IMR-90 (cell line): ENCODE results near the gene KAT6B. TPM values are rescaled to one million over a fixed set of nuclear protein-coding genes. Genes with fewer than 3 reads are reported as not detected.

ENCODE experiments used
- ATAC-seq: fragments of 200-7000 bp; cut with Tn5 transposase; 2 replicates; pipeline ENCODE4 v1.9.1; 2020; ENCODE audit warnings: low read depth, mild to moderate bottlenecking, moderate library complexity
- BruUV-seq: library from RNA; stranded (reverse); fragments of 400-500 nt; replicated peaks from 2 replicates; lab custom pipeline; 2021; lab: Mats Ljungman, UMichigan
- CTCF ChIA-PET: fragments of 300-600 bp; formaldehyde crosslinking; extraction: SDS; loops from one replicate; lab custom pipeline; 2021; ENCODE audit warnings: antibody characterized with exemption; lab: Yijun Ruan, JAX
- POLR2A ChIA-PET: fragments of 300-600 bp; sonication (Branson Sonifier 250); formaldehyde crosslinking; loops from one replicate; lab custom pipeline; 2022; ENCODE audit warnings: antibody characterized with exemption; ENCODE audit not compliant: unreplicated experiment; lab: Charles Lee
- DNase-seq: peaks from one replicate; pipeline ENCODE4 v3.0.0; 2013
- H2AFZ ChIP-seq: replicated peaks from 2 replicates; pipeline ENCODE3; 2013; ENCODE audit warnings: low read length, mild to moderate bottlenecking; ENCODE audit not compliant: poor library complexity
- H2AK5ac ChIP-seq: 2 replicates; pipeline ENCODE4 v1.6.1; 2013; ENCODE audit warnings: low read depth, low read length, inconsistent platforms
- H2AK9ac ChIP-seq: replicated peaks from 2 replicates; pipeline ENCODE3; 2013; ENCODE audit warnings: mild to moderate bottlenecking, low read depth, low read length, moderate library complexity; ENCODE audit not compliant: poor library complexity
- H2BK120ac ChIP-seq: 2 replicates; pipeline ENCODE4 v1.6.1; 2013; ENCODE audit warnings: low read depth, low read length, inconsistent platforms
- H2BK15ac ChIP-seq: 3 replicates; pipeline ENCODE4 v1.6.1; 2013; ENCODE audit warnings: low read depth, low read length, inconsistent platforms
- H2BK20ac ChIP-seq: 2 replicates; pipeline ENCODE4 v1.6.1; 2013; ENCODE audit warnings: low read depth, mild to moderate bottlenecking, inconsistent platforms, low read length, moderate library complexity
- H2BK5ac ChIP-seq: 2 replicates; pipeline ENCODE4 v1.6.1; 2013; ENCODE audit warnings: mild to moderate bottlenecking, low read depth, low read length, inconsistent platforms; ENCODE audit not compliant: poor library complexity, severe bottlenecking
- H3K14ac ChIP-seq: replicated peaks from 2 replicates; pipeline ENCODE4 v1.6.1; 2013; ENCODE audit warnings: low read depth, low read length, inconsistent platforms
- H3K18ac ChIP-seq: 2 replicates; pipeline ENCODE4 v1.6.1; 2013; ENCODE audit warnings: low read depth, low read length, control low read depth
- H3K23ac ChIP-seq: 2 replicates; pipeline ENCODE4 v1.6.1; 2013; ENCODE audit warnings: low read depth, low read length, inconsistent platforms
- H3K27ac ChIP-seq: 2 replicates; pipeline ENCODE4 v1.5.1; 2013; ENCODE audit warnings: mild to moderate bottlenecking, control low read depth, low read length; ENCODE audit not compliant: insufficient read depth
- H3K27me3 ChIP-seq: 2 replicates; pipeline ENCODE4 v1.6.1; 2013; ENCODE audit warnings: low read length; ENCODE audit not compliant: control insufficient read depth, insufficient read depth
- H3K36me3 ChIP-seq: 2 replicates; pipeline ENCODE4 v1.6.1; 2013; ENCODE audit warnings: low read length, mixed read lengths; ENCODE audit not compliant: control insufficient read depth, insufficient read depth
- H3K4ac ChIP-seq: 2 replicates; pipeline ENCODE4 v1.6.1; 2013; ENCODE audit warnings: low read depth, low read length, inconsistent platforms
- H3K4me1 ChIP-seq: 2 replicates; pipeline ENCODE4 v1.6.1; 2013; ENCODE audit warnings: low read length, mixed read lengths; ENCODE audit not compliant: control insufficient read depth, insufficient read depth
- H3K4me2 ChIP-seq: 2 replicates; pipeline ENCODE4 v1.6.1; 2013; ENCODE audit warnings: low read depth, mild to moderate bottlenecking, control low read depth, low read length, moderate library complexity
- H3K4me3 ChIP-seq: 2 replicates; pipeline ENCODE4 v1.5.1; 2013; ENCODE audit warnings: low read depth, mild to moderate bottlenecking, control low read depth, low read length, moderate library complexity; ENCODE audit not compliant: insufficient read depth
- H3K56ac ChIP-seq: 2 replicates; pipeline ENCODE4 v1.6.1; 2013; ENCODE audit warnings: low read length, inconsistent platforms; ENCODE audit not compliant: insufficient read depth; ENCODE audit errors: extremely low read depth
- H3K79me1 ChIP-seq, 2 experiments: 2 replicates each; pipeline ENCODE4 v1.6.1; 2013; ENCODE audit warnings: low read length in 2 of 2, inconsistent platforms in 1 of 2, low read depth in 1 of 2
- H3K9ac ChIP-seq: 2 replicates; pipeline ENCODE4 v1.6.1; 2013; ENCODE audit warnings: low read depth, low read length, control low read depth
- H3K9me1 ChIP-seq: 2 replicates; pipeline ENCODE4 v1.6.1; 2013; ENCODE audit warnings: low read length, inconsistent platforms; ENCODE audit not compliant: insufficient read depth
- H3K9me3 ChIP-seq: 2 replicates; pipeline ENCODE4 v1.6.1; 2013; ENCODE audit warnings: low read length; ENCODE audit not compliant: control insufficient read depth, insufficient read depth
- H4K20me1 ChIP-seq: 2 replicates; pipeline ENCODE4 v1.6.1; 2013; ENCODE audit warnings: low read length, inconsistent platforms; ENCODE audit not compliant: insufficient read depth
- H4K5ac ChIP-seq: 2 replicates; pipeline ENCODE4 v1.6.1; 2013; ENCODE audit warnings: mild to moderate bottlenecking, low read depth, low read length, control low read depth
- H4K8ac ChIP-seq, 2 experiments: 2 replicates each; pipeline ENCODE4 v1.6.1; 2013; ENCODE audit warnings: low read depth in 2 of 2, low read length in 2 of 2, control low read depth in 1 of 2, inconsistent platforms in 1 of 2
- H4K91ac ChIP-seq: 2 replicates; pipeline ENCODE4 v1.6.1; 2013; ENCODE audit warnings: low read depth, low read length, inconsistent platforms; ENCODE audit not compliant: insufficient read depth
- BHLHE40 ChIP-seq: fragments of 150-350 bp; IDR thresholded peaks from 2 replicates; pipeline ENCODE4 v1.6.1; 2016; ENCODE audit warnings: mild to moderate bottlenecking, low read depth, low read length
- CHD1 ChIP-seq: IDR thresholded peaks from 2 replicates; pipeline ENCODE4 v1.6.1; 2012; ENCODE audit warnings: low read depth, low read length, improper control_type of control experiment
- ELK1 ChIP-seq: fragments of 150-350 bp; IDR thresholded peaks from 2 replicates; pipeline ENCODE4 v1.6.1; 2016; ENCODE audit warnings: low read depth, mild to moderate bottlenecking, low read length, moderate library complexity, borderline replicate concordance
- FOS ChIP-seq: fragments of 150-350 bp; IDR thresholded peaks from 2 replicates; pipeline ENCODE4 v1.6.1; 2016; ENCODE audit warnings: low read depth, low read length
- MAZ ChIP-seq: IDR thresholded peaks from 2 replicates; pipeline ENCODE4 v1.6.1; 2012; ENCODE audit warnings: low read depth, mild to moderate bottlenecking, low read length, improper control_type of control experiment, moderate library complexity, borderline replicate concordance
- MXI1 ChIP-seq: IDR thresholded peaks from 2 replicates; pipeline ENCODE4 v1.6.1; 2012; ENCODE audit warnings: low read depth, mild to moderate bottlenecking, low read length, moderate library complexity, borderline replicate concordance
- RCOR1 ChIP-seq: IDR thresholded peaks from 2 replicates; pipeline ENCODE4 v1.6.1; 2012; ENCODE audit warnings: mild to moderate bottlenecking, low read length, improper control_type of control experiment; ENCODE audit not compliant: insufficient replicate concordance
- SMC3 ChIP-seq: fragments of 150-350 bp; IDR thresholded peaks from 2 replicates; pipeline ENCODE4 v1.6.1; 2016; ENCODE audit warnings: low read depth, mild to moderate bottlenecking, antibody characterized with exemption, low read length, moderate library complexity
- WGBS, 2 experiments: methylation state at CpG; one replicate each; pipeline versions ENCODE4 v1.1.5 to v1.1.7; 2013; ENCODE audit warnings: missing lambda C conversion rate in 2 of 2; ENCODE audit not compliant: insufficient read length in 1 of 2; ENCODE audit errors: extremely low coverage in 2 of 2; 5-methylcytosine and 5-hydroxymethylcytosine counted together
- dilution Hi-C: fragments of 300-500 bp; cut with HindIII; formaldehyde crosslinking; loops from one replicate; pipeline ENCODE4 v1.14.3; 2018; ENCODE audit warnings: low sequenced_read_pairs; ENCODE audit not compliant: unreplicated experiment
- in situ Hi-C: fragments of 300-500 bp; cut with MboI; formaldehyde crosslinking; loops from 3 replicates; pipeline ENCODE4 v1.14.3; 2019; ENCODE audit warnings: low sequenced_read_pairs, inconsistent platforms, mixed read lengths
- intact Hi-C: fragments of 100-400 bp; cut with micrococcal nuclease; formaldehyde crosslinking; loops from 2 replicates; pipeline ENCODE4 v1.10.0; 2022
- polyA plus RNA-seq, 3 experiments: library from polyadenylated mRNA; depleted of rRNA; stranded (reverse); fragments of >200 nt; gene quantifications; 2 replicates each; pipeline ENCODE4 v1.2.3, GENCODE V29; 2012; ENCODE audit warnings: low replicate concordance in 1 of 3
- total RNA-seq: library from RNA; depleted of rRNA; stranded (reverse); fragments of >200 nt; gene quantifications from 2 replicates; pipeline ENCODE4 v1.2.3, GENCODE V29; 2012
- TF ChIP-seq, protein P1 (sequence below): conservative IDR thresholded peaks from 2 replicates; pipeline ENCODE4 v1.5.1; 2012; ENCODE audit warnings: mild to moderate bottlenecking, low read depth, low read length, improper control_type of control experiment
- TF ChIP-seq, protein P2 (sequence below): fragments of 150-350 bp; IDR thresholded peaks from 2 replicates; pipeline ENCODE4 v1.6.1; 2017; ENCODE audit warnings: mild to moderate bottlenecking, antibody characterized with exemption, low read length, low read depth

KAT6B gene
- total and polyA plus RNA-seq, 2 of the 4 experiments (the other 2 are of a cell fraction), result 8.8 to 28.1 TPM

DNA sequence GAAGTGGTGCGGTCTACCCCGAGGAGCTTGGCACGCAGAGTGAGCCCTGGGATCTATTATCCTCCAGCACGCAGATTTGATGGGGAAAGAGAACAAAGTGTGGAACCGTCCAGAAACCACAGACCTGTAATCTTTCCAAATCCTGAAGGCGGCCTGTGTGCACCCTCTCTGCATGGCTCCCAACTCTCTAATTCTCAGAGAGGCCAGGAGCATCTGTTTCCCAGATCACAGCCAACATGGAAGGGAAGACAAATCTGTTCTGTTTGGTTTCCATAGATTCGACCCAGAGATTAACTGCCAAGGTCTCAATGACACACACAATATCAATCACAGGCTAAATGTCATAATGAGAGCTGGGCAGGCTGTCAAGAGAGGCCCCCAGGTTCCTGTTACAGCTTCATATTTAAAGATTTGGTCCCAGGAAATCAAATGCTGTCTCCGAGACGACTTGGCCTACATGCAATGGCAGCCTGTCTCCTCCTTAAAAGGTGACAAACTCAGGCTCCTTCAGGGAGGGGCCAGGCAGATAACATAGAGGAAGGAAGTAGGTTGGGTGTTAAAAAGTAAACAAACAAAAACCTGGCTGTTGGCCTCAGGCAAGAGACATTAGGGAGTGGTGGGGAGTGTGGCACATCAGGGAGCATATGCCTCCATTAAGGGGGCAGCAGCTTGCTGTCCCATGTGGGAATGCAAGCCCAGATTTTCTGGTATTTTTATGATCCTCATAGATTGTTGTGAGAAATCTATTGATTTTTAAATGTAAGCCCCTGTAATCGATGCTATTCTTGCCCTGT, 236.3 kb downstream of the KAT6B start:
- H3K14ac ChIP-seq, result no peak overlapping the region
- no peaks in the 10 kb centered on the region for H3K79me1 ChIP-seq
- no peaks in the 10 kb centered on the region for H3K36me3 ChIP-seq
- TF ChIP-seq BHLHE40 (no peak), ELK1 (no peak), SMC3 (no peak), RCOR1 (no peak), MAZ (no peak), CHD1 (no peak), MXI1 (no peak), FOS (no peak)
- TF ChIP-seq, protein P1, sequence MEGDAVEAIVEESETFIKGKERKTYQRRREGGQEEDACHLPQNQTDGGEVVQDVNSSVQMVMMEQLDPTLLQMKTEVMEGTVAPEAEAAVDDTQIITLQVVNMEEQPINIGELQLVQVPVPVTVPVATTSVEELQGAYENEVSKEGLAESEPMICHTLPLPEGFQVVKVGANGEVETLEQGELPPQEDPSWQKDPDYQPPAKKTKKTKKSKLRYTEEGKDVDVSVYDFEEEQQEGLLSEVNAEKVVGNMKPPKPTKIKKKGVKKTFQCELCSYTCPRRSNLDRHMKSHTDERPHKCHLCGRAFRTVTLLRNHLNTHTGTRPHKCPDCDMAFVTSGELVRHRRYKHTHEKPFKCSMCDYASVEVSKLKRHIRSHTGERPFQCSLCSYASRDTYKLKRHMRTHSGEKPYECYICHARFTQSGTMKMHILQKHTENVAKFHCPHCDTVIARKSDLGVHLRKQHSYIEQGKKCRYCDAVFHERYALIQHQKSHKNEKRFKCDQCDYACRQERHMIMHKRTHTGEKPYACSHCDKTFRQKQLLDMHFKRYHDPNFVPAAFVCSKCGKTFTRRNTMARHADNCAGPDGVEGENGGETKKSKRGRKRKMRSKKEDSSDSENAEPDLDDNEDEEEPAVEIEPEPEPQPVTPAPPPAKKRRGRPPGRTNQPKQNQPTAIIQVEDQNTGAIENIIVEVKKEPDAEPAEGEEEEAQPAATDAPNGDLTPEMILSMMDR, result no peak
- TF ChIP-seq, protein P2, sequence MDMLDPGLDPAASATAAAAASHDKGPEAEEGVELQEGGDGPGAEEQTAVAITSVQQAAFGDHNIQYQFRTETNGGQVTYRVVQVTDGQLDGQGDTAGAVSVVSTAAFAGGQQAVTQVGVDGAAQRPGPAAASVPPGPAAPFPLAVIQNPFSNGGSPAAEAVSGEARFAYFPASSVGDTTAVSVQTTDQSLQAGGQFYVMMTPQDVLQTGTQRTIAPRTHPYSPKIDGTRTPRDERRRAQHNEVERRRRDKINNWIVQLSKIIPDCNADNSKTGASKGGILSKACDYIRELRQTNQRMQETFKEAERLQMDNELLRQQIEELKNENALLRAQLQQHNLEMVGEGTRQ, result no peak
- no CpG with 5 or more reads among the region's 10 CpGs for WGBS, 2 experiments
- no peak overlapping the region for H3K56ac ChIP-seq
- no peaks in the 10 kb centered on the region for H4K20me1 ChIP-seq
- no peak overlapping the region for H2BK20ac ChIP-seq
- peak; percentile 11 for DNase-seq
- H2BK5ac ChIP-seq, result no peak overlapping the region
- no peak overlapping the region for H2BK120ac ChIP-seq
- no peak overlapping the region for H2AK9ac ChIP-seq
- H3K9me1 ChIP-seq, result no peaks in the 10 kb centered on the region; the same call in 1 of the 2 replicates
- no peak overlapping the region for H3K4ac ChIP-seq
- no peak overlapping the region for H3K4me2 ChIP-seq
- ATAC-seq, result no peak
- H3K18ac ChIP-seq, result no peak overlapping the region
- H4K8ac ChIP-seq, result no peak overlapping the region
- no peak overlapping the region for H2BK15ac ChIP-seq
- no TSS peak for BruUV-seq
- ChIA-PET CTCF (no interaction called here), POLR2A (no interaction called here)
- H3K23ac ChIP-seq, result no peak overlapping the region
- no peak overlapping the region for H3K27ac ChIP-seq
- no peak overlapping the region for H3K4me3 ChIP-seq
- no peaks in the 10 kb centered on the region for H3K27me3 ChIP-seq
- intact Hi-C loops, result no loop called here
- dilution Hi-C loops, result no loop called here
- H2AFZ ChIP-seq, result peak overlapping the region; percentile 19
- in situ Hi-C loops, result no loop called here
- H3K4me1 ChIP-seq, result peaks cover 3% of the 10 kb centered on the region
- no peak overlapping the region for H3K9ac ChIP-seq
- H3K9me3 ChIP-seq, result no peaks in the 10 kb centered on the region
- H2AK5ac ChIP-seq, result no peak overlapping the region
- H4K91ac ChIP-seq, result no peak overlapping the region
- H4K5ac ChIP-seq, result no peak overlapping the region
